Ectodermal cell (in vitro differentiated cells): ENCODE measurements around the gene PLPP4.
A peak's percentile ranks its signal among the peaks of the same experiment; 100 is the strongest.

Experiments
- H3K27ac ChIP-seq: 2 replicates; pipeline ENCODE4 v1.7.0; 2013; ENCODE audit warnings: mild to moderate bottlenecking, low read depth, low read length; ENCODE audit not compliant: insufficient read depth, poor library complexity, severe bottlenecking
- H3K27me3 ChIP-seq: 2 replicates; pipeline ENCODE4 v1.7.0; 2013; ENCODE audit warnings: mild to moderate bottlenecking, low read length; ENCODE audit not compliant: insufficient read depth, control insufficient read depth, poor library complexity, severe bottlenecking
- H3K36me3 ChIP-seq: one replicate; pipeline ENCODE4 v1.7.0; 2013; ENCODE audit warnings: low read length; ENCODE audit not compliant: control insufficient read depth, insufficient read depth
- H3K4me1 ChIP-seq: one replicate; pipeline ENCODE4 v1.7.0; 2013; ENCODE audit warnings: low read length; ENCODE audit not compliant: control insufficient read depth, insufficient read depth
- H3K4me3 ChIP-seq: 2 replicates; pipeline ENCODE4 v1.7.0; 2013; ENCODE audit warnings: low read depth, low read length, control low read depth; ENCODE audit not compliant: insufficient read depth
- H3K9me3 ChIP-seq: 2 replicates; pipeline ENCODE4 v1.7.0; 2013; ENCODE audit warnings: mild to moderate bottlenecking, low read length, moderate library complexity; ENCODE audit not compliant: control insufficient read depth
- WGBS, 2 experiments: methylation state at CpG; one replicate each; pipeline ENCODE4 v1.1.7; 2013; ENCODE audit warnings: missing lambda C conversion rate in 2 of 2; 5-methylcytosine and 5-hydroxymethylcytosine counted together

PLPP4 gene

DNA sequence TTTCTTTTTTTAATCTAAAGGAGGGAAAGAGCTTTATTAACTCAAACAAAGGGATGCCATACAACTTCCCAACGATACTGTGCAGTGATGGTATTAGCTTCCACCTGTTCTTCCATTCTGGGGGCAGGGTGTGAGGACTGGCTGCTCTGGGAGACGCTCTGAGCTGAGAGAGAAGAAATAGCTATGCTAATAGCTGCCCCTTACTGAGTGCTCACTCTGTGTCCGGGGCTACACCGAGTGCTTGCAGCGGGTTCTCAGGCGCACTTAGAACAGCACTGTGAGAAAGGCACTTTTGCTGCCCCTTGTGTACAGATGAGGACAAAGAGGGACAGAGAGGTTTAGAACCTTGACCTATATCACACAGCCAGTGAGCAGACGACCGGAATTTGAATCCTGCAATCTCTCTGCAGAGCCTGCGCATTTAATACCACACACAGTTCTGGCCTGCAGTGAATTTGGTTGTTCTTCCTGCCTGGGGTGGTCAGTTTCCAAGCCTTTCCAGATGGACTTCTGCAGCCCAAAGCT, 142.2 kb downstream of the PLPP4 start:
- WGBS, 2 experiments, result 72 to 73% methylated on average over 9 of the region's 9 CpGs
- Histone ChIP-seq H3K27me3 (no peaks in the 10 kb centered on the region), H3K27ac (no peak overlapping the region), H3K4me1 (no peaks in the 10 kb centered on the region), H3K4me3 (no peak overlapping the region), H3K36me3 (no peaks in the 10 kb centered on the region), H3K9me3 (peaks cover 2% of the 10 kb centered on the region)

DNA sequence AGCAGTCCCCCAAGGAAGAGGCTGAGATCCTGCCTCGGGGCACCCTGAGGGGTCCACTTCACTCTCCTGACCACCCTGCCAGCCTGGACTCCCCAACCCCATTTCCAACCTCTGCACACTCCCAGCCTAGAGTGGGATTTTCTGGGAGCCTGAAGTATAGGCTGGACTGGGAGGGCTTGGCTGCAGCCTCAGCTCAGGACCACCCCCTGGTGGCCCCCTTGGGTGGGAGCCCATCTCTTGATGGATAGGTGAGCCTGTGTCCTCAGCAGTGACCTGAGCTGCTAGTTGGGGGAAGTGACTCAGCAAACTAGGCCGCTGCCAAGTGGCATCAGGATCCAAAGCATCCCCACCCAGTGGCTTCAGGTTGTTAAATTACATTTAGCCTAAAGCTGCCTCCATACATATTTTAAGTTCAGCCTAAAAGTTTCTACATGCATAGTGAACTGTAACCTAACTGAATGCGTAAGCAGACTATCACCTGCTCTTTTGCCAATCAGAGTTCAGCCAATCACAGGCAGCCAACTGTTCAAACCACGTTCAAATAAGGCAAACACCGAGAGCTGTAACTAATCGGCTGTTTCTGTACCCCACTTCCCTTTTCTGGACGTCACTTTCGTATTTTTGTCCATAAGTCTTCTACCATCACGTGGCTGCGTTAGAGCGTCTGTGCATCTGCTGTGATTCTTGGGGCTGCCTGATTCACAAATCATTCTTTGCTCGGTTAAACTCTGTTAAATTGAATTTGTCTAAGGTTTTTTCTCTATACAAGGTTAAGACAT, 144.0 kb downstream of the PLPP4 start:
- Histone ChIP-seq H3K36me3 (no peaks in the 10 kb centered on the region), H3K27ac (no peak overlapping the region), H3K4me3 (no peak overlapping the region), H3K9me3 (peaks cover 2% of the 10 kb centered on the region), H3K4me1 (peaks cover 10% of the 10 kb centered on the region), H3K27me3 (no peaks in the 10 kb centered on the region)
- 88 to 89% methylated on average over 12 of the region's 12 CpGs for whole genome bisulfite sequencing, 2 experiments

DNA sequence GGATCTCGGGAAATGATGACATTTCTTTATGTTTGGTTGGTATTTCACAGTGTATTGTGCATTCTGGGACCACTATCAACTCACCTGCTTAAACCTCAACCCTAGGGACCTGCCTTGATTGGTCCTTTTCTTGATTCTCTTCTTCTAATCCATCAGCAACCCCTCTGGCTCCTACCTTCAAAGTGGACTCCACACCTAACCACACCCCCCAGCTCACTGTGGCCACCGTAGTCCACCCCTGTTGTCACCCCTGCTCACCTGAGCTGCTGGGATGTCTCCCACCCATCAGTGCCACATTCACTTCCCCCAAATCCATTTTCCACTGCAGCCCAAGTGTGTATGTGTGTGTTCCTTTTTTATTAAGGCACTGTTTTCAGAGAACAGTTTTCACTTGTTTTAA, 145.0 kb downstream of the PLPP4 start:
- H3K36me3 ChIP-seq, result no peaks in the 10 kb centered on the region
- WGBS, 2 experiments, result 91 to 100% methylated on average over 2 of the region's 2 CpGs
- H3K27me3 ChIP-seq, result no peaks in the 10 kb centered on the region
- H3K4me3 ChIP-seq, result no peak overlapping the region
- H3K4me1 ChIP-seq, result peaks cover 10% of the 10 kb centered on the region
- H3K27ac ChIP-seq, result no peak overlapping the region
- peaks cover 2% of the 10 kb centered on the region for H3K9me3 ChIP-seq

DNA sequence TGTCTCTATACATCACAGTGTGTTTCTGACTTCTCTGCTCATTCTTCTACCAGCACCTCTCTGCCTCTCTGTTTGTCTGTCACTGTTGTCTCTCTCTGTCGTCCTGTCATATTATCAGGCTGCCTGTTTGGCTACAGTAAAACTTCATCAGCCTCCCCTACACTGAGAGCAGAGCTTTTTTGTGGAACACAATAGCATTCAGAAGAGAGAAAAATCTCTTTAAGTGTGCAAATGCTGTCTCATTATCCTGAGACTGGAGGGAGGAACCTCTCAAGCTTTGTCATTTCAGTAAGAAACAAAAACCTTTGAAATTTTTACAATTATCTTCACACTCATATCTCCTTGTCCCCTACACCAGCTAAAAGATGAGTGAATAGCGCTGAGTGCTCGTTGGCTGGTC, 148.4 kb downstream of the PLPP4 start:
- peaks cover 2% of the 10 kb centered on the region for H3K9me3 ChIP-seq
- H3K27me3 ChIP-seq, result no peaks in the 10 kb centered on the region
- no peaks in the 10 kb centered on the region for H3K36me3 ChIP-seq
- WGBS, 2 experiments, result 71 to 77% methylated on average over 3 of the region's 3 CpGs
- peaks cover 10% of the 10 kb centered on the region for H3K4me1 ChIP-seq
- H3K27ac ChIP-seq, result peak overlapping the region; percentile 44
- H3K4me3 ChIP-seq, result no peak overlapping the region

DNA sequence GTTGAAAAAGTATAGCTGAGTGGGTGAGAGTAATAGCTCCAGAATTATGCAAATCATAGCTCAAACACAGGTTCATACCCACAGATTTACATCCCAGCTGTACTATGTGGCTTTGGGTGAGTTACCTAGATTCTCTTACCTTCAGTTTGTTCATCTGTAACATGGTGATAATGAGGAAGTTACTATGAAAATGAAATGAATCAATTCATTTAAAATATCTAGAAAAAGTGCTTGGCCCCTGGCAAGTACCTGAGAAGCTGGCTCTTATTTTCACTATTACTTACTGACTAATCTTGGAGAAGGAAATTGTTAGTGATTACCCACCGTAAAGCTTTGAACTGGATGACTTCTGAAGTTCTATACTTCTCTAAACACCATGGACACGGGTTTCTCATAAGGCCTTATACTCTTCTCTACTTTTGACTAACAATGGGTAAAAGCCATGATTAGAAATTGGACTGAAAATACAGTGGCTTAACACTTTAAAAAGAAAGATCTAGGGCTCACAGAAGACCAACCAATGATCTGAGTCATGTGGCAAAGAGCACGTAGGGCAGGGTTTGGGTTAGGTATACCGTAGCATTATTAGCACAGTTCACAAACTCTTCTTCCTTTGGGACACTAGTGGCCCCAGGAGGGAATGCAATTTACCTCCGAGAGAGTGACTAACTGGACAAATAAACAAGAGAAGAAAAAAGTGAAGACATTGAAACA, 149.2 kb downstream of the PLPP4 start:
- Histone ChIP-seq H3K4me1 (peaks cover 10% of the 10 kb centered on the region), H3K27ac (no peak overlapping the region), H3K36me3 (no peaks in the 10 kb centered on the region), H3K27me3 (no peaks in the 10 kb centered on the region), H3K9me3 (peaks cover 2% of the 10 kb centered on the region), H3K4me3 (no peak overlapping the region)
- WGBS, 2 experiments, result 91 to 97% methylated on average over 5 of the region's 5 CpGs

DNA sequence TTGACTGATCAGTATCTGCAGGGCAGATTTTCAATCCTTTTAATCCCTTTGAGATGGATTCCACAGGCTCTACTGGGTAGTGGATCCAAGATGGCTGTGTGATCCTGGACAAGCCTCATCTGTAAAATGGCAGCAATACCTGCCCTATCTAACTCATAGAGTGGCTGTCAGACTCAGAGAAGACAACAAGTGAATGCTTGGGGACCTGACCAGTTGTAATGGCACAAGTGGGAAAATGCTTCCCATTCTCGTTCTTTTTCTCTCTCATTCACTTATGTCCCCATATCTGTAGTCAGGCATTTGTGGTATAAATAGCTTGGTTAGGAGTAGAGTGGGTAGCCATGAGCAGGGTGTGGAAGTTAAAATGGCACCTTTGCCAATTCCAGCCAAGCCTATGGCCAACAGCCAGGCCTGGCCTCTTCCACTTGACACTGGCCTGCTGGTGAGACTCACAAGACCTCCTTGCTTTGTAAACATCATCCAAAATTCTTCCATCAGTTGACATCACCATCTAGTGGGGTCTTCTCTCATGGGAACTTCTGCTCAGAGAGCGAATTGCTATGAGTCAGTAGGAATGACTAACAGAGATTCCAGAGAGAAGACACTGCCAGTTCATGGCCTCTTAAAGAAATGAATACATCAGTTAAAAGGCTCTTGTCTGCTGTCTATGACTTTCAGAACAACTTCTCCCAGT, 150.1 kb downstream of the PLPP4 start:
- Histone ChIP-seq H3K27ac (no peak overlapping the region), H3K4me1 (peaks cover 10% of the 10 kb centered on the region), H3K4me3 (no peak overlapping the region), H3K27me3 (no peaks in the 10 kb centered on the region), H3K9me3 (peaks cover 2% of the 10 kb centered on the region), H3K36me3 (no peaks in the 10 kb centered on the region)
- WGBS, 2 experiments, result 94 to 98% methylated on average over 1 to 2 of the region's 2 CpGs

DNA sequence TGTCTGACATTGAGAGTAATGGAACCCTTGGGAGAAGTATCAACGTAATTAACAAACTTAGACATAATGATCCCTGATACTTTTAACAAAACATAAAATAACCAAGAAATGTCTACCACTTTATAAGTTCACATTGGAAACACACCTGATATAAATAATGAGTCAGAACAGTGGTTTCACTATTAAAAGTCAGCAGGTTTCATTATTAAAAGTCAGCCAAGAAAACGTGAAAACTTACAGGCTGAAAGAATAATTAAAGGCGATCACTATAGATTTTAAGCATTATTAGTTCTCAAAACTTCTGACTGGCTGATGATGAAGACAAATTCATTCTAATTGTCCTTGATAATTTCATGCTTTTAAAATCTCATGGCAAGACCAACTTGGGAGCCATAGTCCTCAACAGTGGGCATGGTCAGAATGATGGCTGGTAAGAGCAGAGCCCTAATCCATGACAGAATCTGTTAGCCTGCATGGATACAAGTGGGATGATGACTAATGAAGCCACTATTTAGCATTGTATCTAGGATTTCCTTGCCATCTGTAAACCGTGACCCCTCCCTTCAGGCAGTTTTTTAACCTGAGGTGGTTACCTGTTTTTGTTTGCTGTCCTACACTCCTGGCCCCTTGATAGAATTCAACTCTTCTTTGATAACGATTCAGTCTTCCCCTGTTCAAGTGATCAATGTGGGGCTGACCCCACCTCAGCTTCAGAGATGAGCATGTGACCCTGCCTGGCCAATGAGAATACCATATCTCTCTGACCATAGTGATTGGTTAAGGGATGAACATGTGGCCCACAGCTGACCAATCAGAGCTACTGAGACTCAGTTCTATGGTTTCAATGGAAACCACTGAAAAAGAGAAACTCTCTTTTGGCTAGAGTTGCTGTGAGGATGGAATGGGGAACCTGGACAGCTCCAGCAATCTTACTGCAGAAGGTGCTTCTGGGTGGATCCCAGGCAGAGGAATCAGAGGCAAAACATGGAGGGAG, 151.0 kb downstream of the PLPP4 start:
- Histone ChIP-seq H3K36me3 (no peaks in the 10 kb centered on the region), H3K4me1 (peaks cover 10% of the 10 kb centered on the region), H3K27ac (no peak overlapping the region), H3K4me3 (no peak overlapping the region), H3K9me3 (peaks cover 2% of the 10 kb centered on the region), H3K27me3 (no peaks in the 10 kb centered on the region)
- WGBS, 2 experiments, result 89 to 93% methylated on average over 5 of the region's 5 CpGs

DNA sequence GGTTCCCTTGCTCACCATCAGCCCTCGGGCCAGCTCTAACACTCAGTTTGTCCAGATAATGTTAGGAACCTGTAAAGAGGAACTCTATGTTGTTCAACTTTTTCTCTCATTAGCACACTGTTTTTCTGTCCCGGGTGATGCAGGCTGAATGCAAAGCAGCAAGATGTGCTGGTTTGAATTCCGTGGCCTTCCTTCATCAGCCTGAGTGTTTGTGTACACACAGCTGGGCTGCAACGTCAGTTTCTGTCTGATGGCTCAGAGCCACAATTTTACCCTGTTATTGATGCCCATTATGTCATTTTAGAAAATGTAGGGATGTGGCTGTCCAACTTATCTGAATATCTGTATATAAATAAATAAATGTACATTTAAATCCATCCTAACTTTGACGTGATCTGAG, 152.0 kb downstream of the PLPP4 start:
- Histone ChIP-seq H3K36me3 (no peaks in the 10 kb centered on the region), H3K4me3 (no peak overlapping the region), H3K4me1 (peaks cover 10% of the 10 kb centered on the region), H3K9me3 (no peaks in the 10 kb centered on the region), H3K27me3 (no peaks in the 10 kb centered on the region), H3K27ac (no peak overlapping the region)
- 93 to 97% methylated on average over 4 of the region's 5 CpGs for WGBS, 2 experiments

DNA sequence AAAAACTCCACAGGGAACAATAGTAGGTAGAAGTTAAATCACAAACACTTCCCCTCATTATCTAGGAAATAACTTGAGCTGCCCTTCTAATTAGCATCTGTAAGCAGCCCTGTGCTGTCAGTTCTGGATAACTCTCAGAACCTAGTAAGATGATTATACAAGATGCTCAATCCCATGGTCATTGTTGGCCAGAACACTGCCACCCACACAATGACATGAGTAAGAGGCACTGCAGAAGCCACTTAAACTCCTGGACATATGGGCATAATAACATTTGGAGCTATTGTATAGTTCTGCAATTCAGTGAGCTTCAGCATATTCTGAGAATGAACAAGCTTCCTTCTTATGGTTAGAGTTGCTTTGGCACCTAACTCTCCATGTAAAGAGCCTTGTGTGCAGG, 153.8 kb downstream of the PLPP4 start:
- H3K9me3 ChIP-seq, result no peaks in the 10 kb centered on the region
- H3K27ac ChIP-seq, result no peak overlapping the region
- no peaks in the 10 kb centered on the region for H3K36me3 ChIP-seq
- no peaks in the 10 kb centered on the region for H3K27me3 ChIP-seq
- no peak overlapping the region for H3K4me3 ChIP-seq
- H3K4me1 ChIP-seq, result peaks cover under 1% of the 10 kb centered on the region
